Astrocyte (in vitro differentiated cells and primary cell): Measurements from ENCODE around the gene SLC35F4. TPM values are rescaled to one million over a fixed set of nuclear protein-coding genes. Genes with fewer than 3 reads are reported as not detected.

ENCODE experiments used
- DNase-seq: peaks from one replicate; pipeline ENCODE4 v3.0.0-alpha.2; 2010; ENCODE audit warnings: low read depth
- FAIRE-seq: peaks from 2 replicates; lab custom pipeline; 2011; peaks lifted over from hg19 to GRCh38; lab: Jason Lieb, UNC
- H2AFZ ChIP-seq: 2 replicates; pipeline ENCODE4 v1.6.0; 2012; ENCODE audit warnings: low read depth, low read length, inconsistent platforms
- H3K27ac ChIP-seq: 2 replicates; pipeline ENCODE4 v1.5.1; 2011; ENCODE audit warnings: low read depth, low read length, inconsistent platforms
- H3K27me3 ChIP-seq: 2 replicates; pipeline ENCODE4 v1.6.0; 2011; ENCODE audit warnings: low read length, inconsistent platforms; ENCODE audit not compliant: insufficient read depth
- H3K36me3 ChIP-seq: 2 replicates; pipeline ENCODE4 v1.5.1; 2011; ENCODE audit warnings: low read length, inconsistent platforms; ENCODE audit not compliant: insufficient read depth
- H3K4me1 ChIP-seq: 2 replicates; pipeline ENCODE4 v1.5.1; 2011; ENCODE audit warnings: low read length, inconsistent platforms; ENCODE audit not compliant: insufficient read depth
- H3K4me2 ChIP-seq: 2 replicates; pipeline ENCODE4 v1.6.0; 2012; ENCODE audit warnings: low read length, inconsistent platforms
- H3K4me3 ChIP-seq: 2 replicates; pipeline ENCODE4 v1.5.1; 2011; ENCODE audit warnings: low read depth, mild to moderate bottlenecking, low read length, inconsistent platforms; ENCODE audit not compliant: insufficient read depth
- H3K79me2 ChIP-seq: 2 replicates; pipeline ENCODE4 v1.6.0; 2012; ENCODE audit warnings: mild to moderate bottlenecking, low read length, inconsistent platforms; ENCODE audit not compliant: insufficient read depth
- H3K9ac ChIP-seq: 2 replicates; pipeline ENCODE4 v1.6.0; 2012; ENCODE audit warnings: mild to moderate bottlenecking, low read length, inconsistent platforms
- H3K9me3 ChIP-seq: 2 replicates; pipeline ENCODE4 v1.5.1; 2012; ENCODE audit warnings: low read depth, mild to moderate bottlenecking, low read length, inconsistent platforms; ENCODE audit not compliant: insufficient read depth
- H4K20me1 ChIP-seq: 2 replicates; pipeline ENCODE4 v1.6.0; 2012; ENCODE audit warnings: low read length, inconsistent platforms; ENCODE audit not compliant: insufficient read depth
- H3K27ac Mint-ChIP-seq: one replicate; pipeline ENCODE4 v1.8.0; 2021; ENCODE audit warnings: mild to moderate bottlenecking, mixed read lengths; ENCODE audit not compliant: unreplicated experiment
- H3K27me3 Mint-ChIP-seq: one replicate; pipeline ENCODE4 v1.8.0; 2021; ENCODE audit warnings: low read depth, mixed read lengths; ENCODE audit not compliant: unreplicated experiment
- H3K36me3 Mint-ChIP-seq: one replicate; pipeline ENCODE4 v1.8.0; 2021; ENCODE audit warnings: low read depth, mixed read lengths; ENCODE audit not compliant: unreplicated experiment
- H3K4me1 Mint-ChIP-seq: one replicate; pipeline ENCODE4 v1.8.0; 2021; ENCODE audit warnings: low read depth, mixed read lengths; ENCODE audit not compliant: unreplicated experiment
- H3K4me3 Mint-ChIP-seq: one replicate; pipeline ENCODE4 v1.8.0; 2021; ENCODE audit warnings: mild to moderate bottlenecking, moderate library complexity, mixed read lengths; ENCODE audit not compliant: unreplicated experiment
- H3K9me3 Mint-ChIP-seq: one replicate; pipeline ENCODE4 v1.8.0; 2021; ENCODE audit warnings: mild to moderate bottlenecking, mixed read lengths; ENCODE audit not compliant: unreplicated experiment
- CTCF ChIP-seq: IDR thresholded peaks from 2 replicates; pipeline ENCODE4 v1.5.1; 2011; ENCODE audit warnings: low read depth, mild to moderate bottlenecking, inconsistent platforms, low read length, moderate library complexity; ENCODE audit not compliant: insufficient read depth
- EZH2 ChIP-seq: IDR thresholded peaks from 2 replicates; pipeline ENCODE4 v1.6.1; 2012; ENCODE audit warnings: mild to moderate bottlenecking, low read length, inconsistent platforms; ENCODE audit not compliant: insufficient read depth
- total RNA-seq: library from RNA; stranded (reverse); gene quantifications from 2 replicates; pipeline ENCODE4 v1.2.1, GENCODE V29; 2021

The SLC35F4 gene
- total RNA-seq, 1 donor from 2014 or later: not detected

DNA sequence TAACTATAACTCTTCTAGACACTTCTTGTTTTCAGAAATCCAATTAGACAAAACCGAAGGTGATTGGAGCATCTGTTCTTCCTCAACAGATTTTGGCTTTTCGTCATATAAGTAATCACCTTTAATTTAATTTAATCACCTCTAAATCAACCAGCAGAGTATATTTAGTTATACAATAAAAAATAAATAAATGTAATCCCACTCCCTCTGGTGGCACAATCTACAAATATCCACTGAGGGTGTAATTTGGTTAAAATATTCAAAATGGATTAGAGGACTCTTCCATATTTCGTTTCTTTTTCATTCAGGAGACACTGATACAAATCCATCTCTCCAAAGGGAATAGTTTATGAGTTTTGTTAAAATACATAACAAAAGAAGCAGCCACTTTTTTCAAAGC, 18.3 kb upstream of the SLC35F4 start:
- no peak for TF ChIP-seq EZH2
- no peak for TF ChIP-seq CTCF
- FAIRE-seq: no peak
- no peaks in the 10 kb centered on the region for H3K9me3 ChIP-seq
- DNase-seq: no peak
- Mint-ChIP-seq H3K4me3 (no peak overlapping the region), H3K9me3 (no peaks in the 10 kb centered on the region), H3K27me3 (peaks cover 6% of the 10 kb centered on the region), H3K36me3 (no peaks in the 10 kb centered on the region), H3K4me1 (no peaks in the 10 kb centered on the region), H3K27ac (no peak overlapping the region)
- no peak overlapping the region for H3K4me2 ChIP-seq
- no peaks in the 10 kb centered on the region for H3K79me2 ChIP-seq
- peaks cover 5% of the 10 kb centered on the region for H3K27me3 ChIP-seq
- H2AFZ ChIP-seq: no peak overlapping the region
- no peak overlapping the region for H3K9ac ChIP-seq
- H3K4me3 ChIP-seq: no peak overlapping the region
- no peak overlapping the region for H3K27ac ChIP-seq
- H4K20me1 ChIP-seq: no peaks in the 10 kb centered on the region
- H3K4me1 ChIP-seq: no peaks in the 10 kb centered on the region
- H3K36me3 ChIP-seq: no peaks in the 10 kb centered on the region

DNA sequence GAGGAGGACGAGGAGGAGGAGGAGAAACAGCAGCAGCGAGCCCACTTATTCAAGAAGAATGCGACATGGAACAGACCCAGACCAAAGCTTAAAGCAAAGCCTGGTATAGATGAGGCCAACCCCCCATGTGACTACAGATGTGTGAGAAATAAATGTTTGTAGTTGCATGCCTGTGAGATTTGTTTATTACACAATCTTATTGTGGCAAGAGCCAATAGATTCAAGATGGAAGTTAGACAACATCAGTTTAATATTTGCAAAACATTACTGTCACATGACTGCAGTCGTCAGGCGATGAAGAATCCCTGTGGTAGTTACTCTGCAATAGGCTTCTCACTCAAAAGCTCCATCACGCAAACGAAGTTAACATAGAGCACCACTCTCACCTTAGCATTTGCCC, 17.2 kb upstream of the SLC35F4 start:
- Histone ChIP-seq H3K27ac (no peak overlapping the region), H3K9me3 (no peaks in the 10 kb centered on the region), H4K20me1 (no peaks in the 10 kb centered on the region), H3K4me1 (no peaks in the 10 kb centered on the region), H3K79me2 (no peaks in the 10 kb centered on the region), H3K9ac (no peak overlapping the region), H3K4me2 (no peak overlapping the region), H3K27me3 (peaks cover 8% of the 10 kb centered on the region), H2AFZ (no peak overlapping the region), H3K36me3 (no peaks in the 10 kb centered on the region), H3K4me3 (no peak overlapping the region)
- H3K27me3 Mint-ChIP-seq: peaks cover 7% of the 10 kb centered on the region
- H3K9me3 Mint-ChIP-seq: peaks cover 4% of the 10 kb centered on the region
- H3K36me3 Mint-ChIP-seq: no peaks in the 10 kb centered on the region
- TF ChIP-seq CTCF: no peak
- TF ChIP-seq EZH2: no peak
- no peak overlapping the region for H3K27ac Mint-ChIP-seq
- H3K4me3 Mint-ChIP-seq: no peak overlapping the region
- FAIRE-seq: no peak
- DNase-seq: no peak
- no peaks in the 10 kb centered on the region for H3K4me1 Mint-ChIP-seq

DNA sequence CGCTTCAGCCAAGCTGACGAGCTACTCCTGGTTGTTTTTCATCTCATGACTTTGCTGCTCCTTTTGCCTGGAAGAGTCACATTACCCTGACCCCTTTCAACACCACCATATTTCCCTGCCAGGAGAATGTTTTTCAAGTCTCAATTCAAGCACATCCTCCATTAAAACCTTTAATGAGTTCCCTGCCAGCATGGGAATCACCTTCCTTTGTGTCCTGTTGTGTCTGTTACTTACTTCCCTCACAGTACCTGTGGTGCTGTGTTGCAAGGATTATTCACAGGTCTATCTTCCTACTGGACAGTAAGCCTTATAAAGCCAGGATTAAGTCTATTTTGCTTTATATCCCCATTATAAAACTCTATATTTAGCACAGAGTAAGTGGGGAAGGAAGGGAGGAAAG, 13.6 kb upstream of the SLC35F4 start:
- Histone ChIP-seq H2AFZ (no peak overlapping the region), H3K4me1 (no peaks in the 10 kb centered on the region), H3K4me2 (no peak overlapping the region), H3K79me2 (no peaks in the 10 kb centered on the region), H3K9ac (no peak overlapping the region), H3K27me3 (peaks cover 5% of the 10 kb centered on the region), H3K4me3 (no peak overlapping the region), H3K27ac (no peak overlapping the region), H4K20me1 (no peaks in the 10 kb centered on the region), H3K36me3 (no peaks in the 10 kb centered on the region), H3K9me3 (no peaks in the 10 kb centered on the region)
- TF ChIP-seq CTCF: no peak
- TF ChIP-seq EZH2: no peak
- H3K4me3 Mint-ChIP-seq: no peak overlapping the region
- peaks cover 7% of the 10 kb centered on the region for H3K27me3 Mint-ChIP-seq
- FAIRE-seq: no peak
- no peak for DNase-seq
- H3K9me3 Mint-ChIP-seq: peaks cover 6% of the 10 kb centered on the region
- H3K27ac Mint-ChIP-seq: no peak overlapping the region
- no peaks in the 10 kb centered on the region for H3K4me1 Mint-ChIP-seq
- no peaks in the 10 kb centered on the region for H3K36me3 Mint-ChIP-seq
